SU-DHL-6 (cell line): ENCODE results near the gene PKN3.

Source experiments
- H2AFZ ChIP-seq: fragments of 200-600 bp; sonication (generic); 2 replicates; pipeline ENCODE4 v1.6.1; 2014; ENCODE audit warnings: low read depth, mild to moderate bottlenecking, moderate library complexity, mixed read lengths, antibody characterized with exemption, low read length; ENCODE audit not compliant: severe bottlenecking
- H3F3A ChIP-seq: fragments of 200-600 bp; shearing (Covaris generic); 2 replicates; pipeline ENCODE4 v1.6.0; 2016; ENCODE audit warnings: antibody characterized with exemption, mild to moderate bottlenecking; ENCODE audit not compliant: insufficient read depth
- H3K27ac ChIP-seq: fragments of 200-600 bp; sonication (generic); 2 replicates; pipeline ENCODE4 v1.5.1; 2016; ENCODE audit warnings: low read depth, mild to moderate bottlenecking, low read length, moderate library complexity, mixed read lengths
- H3K27me3 ChIP-seq: fragments of 200-600 bp; sonication (generic), shearing (Covaris generic); 2 replicates; pipeline ENCODE4 v1.6.0; 2014; ENCODE audit warnings: mild to moderate bottlenecking, low read length
- H3K36me3 ChIP-seq: fragments of 200-600 bp; sonication (generic); 2 replicates; pipeline ENCODE4 v1.6.1; 2014; ENCODE audit warnings: mild to moderate bottlenecking, low read length, mixed read lengths
- H3K4me2 ChIP-seq: fragments of 300-600, 200-600 bp; shearing (Covaris generic), sonication (generic); 2 replicates; pipeline ENCODE4 v1.6.0; 2014; ENCODE audit warnings: low read length, low read depth, mild to moderate bottlenecking; ENCODE audit not compliant: poor library complexity, severe bottlenecking
- H3K4me3 ChIP-seq: fragments of 200-600 bp; sonication (generic); 2 replicates; pipeline ENCODE4 v1.5.1; 2014; ENCODE audit warnings: antibody characterized with exemption, low read length, mild to moderate bottlenecking, mixed read lengths; ENCODE audit not compliant: insufficient read depth, poor library complexity, severe bottlenecking
- H3K79me2 ChIP-seq: fragments of 200-600 bp; sonication (generic); 2 replicates; pipeline ENCODE4 v1.6.1; 2014; ENCODE audit warnings: mild to moderate bottlenecking, low read length, moderate library complexity; ENCODE audit not compliant: insufficient read depth
- H3K9ac ChIP-seq: fragments of 200-600 bp; sonication (generic); 2 replicates; pipeline ENCODE4 v1.7.0; 2014; ENCODE audit warnings: mild to moderate bottlenecking, low read length
- H3K9me2 ChIP-seq: fragments of 200-600 bp; sonication (generic); replicated peaks from 2 replicates; pipeline ENCODE4 v1.6.1; 2014; ENCODE audit warnings: low read length; ENCODE audit not compliant: insufficient read depth
- H3K9me3 ChIP-seq: fragments of 200-600 bp; sonication (generic); 2 replicates; pipeline ENCODE4 v1.6.1; 2014; ENCODE audit warnings: low read length, mixed read lengths; ENCODE audit not compliant: insufficient read depth
- H4K20me1 ChIP-seq: fragments of 200-600 bp; sonication (generic); 2 replicates; pipeline ENCODE4 v1.6.1; 2014; ENCODE audit warnings: low read depth, mild to moderate bottlenecking, antibody characterized with exemption, low read length, moderate library complexity, mixed read lengths
- CTCF ChIP-seq: fragments of 200-600 bp; sonication (generic); IDR thresholded peaks from one replicate; pipeline ENCODE4 v1.5.1; 2017; ENCODE audit warnings: antibody characterized with exemption, mild to moderate bottlenecking, low read length, moderate library complexity; ENCODE audit not compliant: insufficient read depth, poor library complexity, severe bottlenecking
- EZH2phosphoT487 ChIP-seq: fragments of 200-600 bp; sonication (generic), shearing (Covaris generic); conservative IDR thresholded peaks from 2 replicates; pipeline ENCODE4 v1.6.1; 2018; ENCODE audit warnings: mild to moderate bottlenecking, antibody characterized with exemption, low read length, moderate library complexity, mixed read lengths

The PKN3 gene

GRCh38 chr9:128728298-128728697 lies 26.0 kb downstream of the PKN3 start:
- no peak overlapping the region for H3K4me2 ChIP-seq
- no peak overlapping the region for H2AFZ ChIP-seq
- peaks cover 23% of the 10 kb centered on the region for H3K79me2 ChIP-seq
- no peaks in the 10 kb centered on the region for H4K20me1 ChIP-seq
- H3F3A ChIP-seq, result no peaks in the 10 kb centered on the region
- no peak overlapping the region for H3K9ac ChIP-seq
- H3K9me2 ChIP-seq, result no peaks in the 10 kb centered on the region
- no peaks in the 10 kb centered on the region for H3K36me3 ChIP-seq
- H3K4me3 ChIP-seq, result no peak overlapping the region
- no peak overlapping the region for H3K27ac ChIP-seq
- TF ChIP-seq EZH2phosphoT487, result no peak
- no peak for TF ChIP-seq CTCF
- H3K9me3 ChIP-seq, result no peaks in the 10 kb centered on the region
- H3K27me3 ChIP-seq, result no peaks in the 10 kb centered on the region

DNA sequence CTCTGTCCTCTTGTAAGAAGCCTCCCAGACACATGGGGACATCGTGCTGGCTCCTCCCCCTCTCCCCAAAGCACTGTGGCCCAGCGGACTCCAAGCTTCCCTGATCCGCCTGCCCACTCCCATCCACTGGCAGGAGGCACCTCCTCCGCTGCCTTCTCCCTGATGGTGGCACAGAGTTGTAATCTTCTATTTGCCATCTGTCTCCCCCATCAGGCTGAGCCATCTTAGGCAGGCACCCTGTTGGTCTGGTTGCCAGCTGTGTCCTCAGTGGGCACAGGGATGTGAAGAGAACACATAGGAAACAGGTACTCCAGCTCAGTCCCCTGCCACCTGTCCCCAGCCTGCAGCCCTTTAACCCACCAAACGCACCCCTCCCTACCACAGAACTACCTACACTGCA lies 27.0 kb downstream of the PKN3 start:
- H3K36me3 ChIP-seq, result no peaks in the 10 kb centered on the region
- no peak overlapping the region for H2AFZ ChIP-seq
- H3K4me3 ChIP-seq, result no peak overlapping the region
- no peaks in the 10 kb centered on the region for H3K9me2 ChIP-seq
- H3F3A ChIP-seq, result no peaks in the 10 kb centered on the region
- H3K9me3 ChIP-seq, result no peaks in the 10 kb centered on the region
- no peaks in the 10 kb centered on the region for H4K20me1 ChIP-seq
- peaks cover 18% of the 10 kb centered on the region; the same call in 1 of the 2 replicates for H3K79me2 ChIP-seq
- no peaks in the 10 kb centered on the region for H3K27me3 ChIP-seq
- TF ChIP-seq CTCF, result no peak
- TF ChIP-seq EZH2phosphoT487, result no peak
- H3K27ac ChIP-seq, result no peak overlapping the region
- H3K4me2 ChIP-seq, result no peak overlapping the region
- no peak overlapping the region for H3K9ac ChIP-seq

- Histone ChIP-seq H3K9me3 (no peaks in the 10 kb centered on the region), H3K9me2 (no peaks in the 10 kb centered on the region), H3K9ac (no peak overlapping the region), H3K4me2 (no peak overlapping the region), H3K36me3 (no peaks in the 10 kb centered on the region), H3K27me3 (no peaks in the 10 kb centered on the region), H3K4me3 (no peak overlapping the region), H3K27ac (no peak overlapping the region), H3F3A (no peaks in the 10 kb centered on the region), H3K79me2 (peaks cover 12% of the 10 kb centered on the region; the same call in 1 of the 2 replicates), H2AFZ (no peak overlapping the region), H4K20me1 (no peaks in the 10 kb centered on the region)
- no peak for TF ChIP-seq EZH2phosphoT487
- no peak for TF ChIP-seq CTCF
These were observed 27.6 kb downstream of the PKN3 start for GRCh38 chr9:128729766-128730517.
